GM06990 (cell line): ENCODE results near the gene EGR2.

Experiments used
- DNase-seq: peaks from one replicate; pipeline ENCODE4 v3.0.0-alpha.2; 2011; ENCODE audit not compliant: insufficient read length; ENCODE audit errors: extremely low read depth
- H3K27me3 ChIP-seq: replicated peaks from 2 replicates; pipeline ENCODE4 v1.6.0; 2011; ENCODE audit warnings: low read length; ENCODE audit not compliant: control insufficient read depth, insufficient read depth
- H3K36me3 ChIP-seq: 2 replicates; pipeline ENCODE4 v1.5.1; 2011; ENCODE audit warnings: low read length; ENCODE audit not compliant: control insufficient read depth, insufficient read depth
- H3K4me3 ChIP-seq: replicated peaks from 2 replicates; pipeline ENCODE4 v1.5.1; 2011; ENCODE audit warnings: low read depth, mild to moderate bottlenecking, control low read depth, low read length
- CTCF ChIP-seq: IDR thresholded peaks from 2 replicates; pipeline ENCODE4 v1.5.1; 2011; ENCODE audit warnings: low read length, control low read depth, mild to moderate bottlenecking, inconsistent platforms; ENCODE audit not compliant: insufficient read depth, poor library complexity, severe bottlenecking

EGR2 gene

GRCh38 chr10:62772186-62772974 lies 43.8 kb downstream of the EGR2 start:
- DNase-seq, result peak; percentile 18
- Histone ChIP-seq H3K36me3 (no peaks in the 10 kb centered on the region), H3K4me3 (no peak overlapping the region), H3K27me3 (no peaks in the 10 kb centered on the region)
- no peak for TF ChIP-seq CTCF

- peak; percentile 21 for DNase-seq
- Histone ChIP-seq H3K4me3 (no peak overlapping the region), H3K36me3 (no peaks in the 10 kb centered on the region), H3K27me3 (no peaks in the 10 kb centered on the region)
- no peak for TF ChIP-seq CTCF
Measured at GRCh38 chr10:62769574-62770242, 46.5 kb downstream of the EGR2 start.

GRCh38 chr10:62766386-62766785 lies 49.8 kb downstream of the EGR2 start:
- Histone ChIP-seq H3K4me3 (no peak overlapping the region), H3K36me3 (no peaks in the 10 kb centered on the region), H3K27me3 (no peaks in the 10 kb centered on the region)
- no peak for DNase-seq
- TF ChIP-seq CTCF, result no peak

GRCh38 chr10:62765726-62766125 lies 50.4 kb downstream of the EGR2 start:
- DNase-seq, result no peak

GRCh38 chr10:62764011-62764410 lies 52.2 kb downstream of the EGR2 start:
- Histone ChIP-seq H3K27me3 (no peaks in the 10 kb centered on the region), H3K4me3 (no peak overlapping the region), H3K36me3 (no peaks in the 10 kb centered on the region)
- no peak for TF ChIP-seq CTCF
- DNase-seq, result no peak

More at GRCh38 chr10:62765726-62766125, 50.4 kb downstream of the EGR2 start:
- Histone ChIP-seq H3K27me3 (no peaks in the 10 kb centered on the region), H3K4me3 (no peak overlapping the region), H3K36me3 (no peaks in the 10 kb centered on the region)
- TF ChIP-seq CTCF, result no peak
